HepG2 (cell line): ENCODE data around the gene GPBP1. TPM values are rescaled to one million over a fixed set of nuclear protein-coding genes. Genes with fewer than 3 reads are reported as not detected.

Experiments used
- ATAC-seq: fragments of 200-7000 bp; cut with Tn5 transposase; 3 replicates; pipeline ENCODE4 v1.9.1; 2020; ENCODE audit warnings: mild to moderate bottlenecking, moderate library complexity
- BruUV-seq: library from RNA; stranded (reverse); fragments of 400-500 nt; replicated peaks from 2 replicates; lab custom pipeline; 2021; lab: Mats Ljungman, UMichigan
- CTCF ChIA-PET: fragments of 300-600 bp; formaldehyde crosslinking; extraction: SDS; loops from one replicate; lab custom pipeline; 2021; ENCODE audit warnings: low total read pairs, inconsistent platforms, low intra/inter-chr PET ratio; lab: Yijun Ruan, JAX
- POLR2A ChIA-PET: fragments of 350-600 bp; sonication (Branson Sonifier 250); formaldehyde crosslinking; loops from one replicate; lab custom pipeline; 2020; ENCODE audit warnings: antibody characterized with exemption, inconsistent platforms; lab: Yijun Ruan, JAX
- DNase-seq: peaks from one replicate; pipeline ENCODE4 v3.0.0-alpha.2; 2015; ENCODE audit warnings: low spot score
- FAIRE-seq: peaks from 3 replicates; lab custom pipeline; 2011; peaks lifted over from hg19 to GRCh38; lab: Jason Lieb, UNC
- H2AFZ ChIP-seq: one replicate; pipeline ENCODE4 v1.6.1; 2011; ENCODE audit warnings: low read length, inconsistent platforms
- H3K27ac ChIP-seq: fragments of 300-600 bp; 3 replicates; pipeline ENCODE4 v1.8.0; 2011; ENCODE audit warnings: mixed run types, mild to moderate bottlenecking, mixed read lengths, low read length, inconsistent platforms; ENCODE audit not compliant: insufficient read depth; ENCODE audit errors: extremely low read length
- H3K27me3 ChIP-seq, 2 experiments: fragments of 200-600 bp in 1 of 2; 2 replicates in 1 of 2; 3 replicates in 1 of 2; pipeline versions ENCODE4 v1.6.0 to v1.8.0; 2011; ENCODE audit warnings: low read length in 2 of 2, mild to moderate bottlenecking in 2 of 2, moderate library complexity in 2 of 2, inconsistent platforms in 1 of 2; ENCODE audit not compliant: insufficient read depth in 2 of 2, control insufficient read depth in 1 of 2
- H3K36me3 ChIP-seq, 2 experiments: fragments of 200-600 bp in 1 of 2; replicated peaks in 1 of 2; 2 replicates in 1 of 2; 3 replicates in 1 of 2; pipeline versions ENCODE4 v1.5.1 to v1.8.0; 2011; ENCODE audit warnings: low read length in 2 of 2, inconsistent platforms in 1 of 2; ENCODE audit not compliant: insufficient read depth in 2 of 2, control insufficient read depth in 1 of 2
- H3K4me1 ChIP-seq: 2 replicates; pipeline ENCODE4 v1.5.1; 2012; ENCODE audit warnings: low read length, inconsistent platforms; ENCODE audit not compliant: insufficient read depth
- H3K4me2 ChIP-seq: 2 replicates; pipeline ENCODE4 v1.6.0; 2011; ENCODE audit warnings: low read depth, low read length, inconsistent platforms
- H3K4me3 ChIP-seq, 3 experiments: fragments of 200-600 bp in 1 of 3; sonication (generic), shearing (Covaris generic) in 1 of 3; replicated peaks in 1 of 3; 2 replicates each; pipeline ENCODE4 v1.5.1; 2011 to 2016; ENCODE audit warnings: low read length in 3 of 3, inconsistent platforms in 2 of 3, low read depth in 2 of 3, mild to moderate bottlenecking in 2 of 3, control low read depth in 1 of 3, mixed read lengths in 1 of 3; ENCODE audit not compliant: insufficient read depth in 1 of 3
- H3K79me2 ChIP-seq: one replicate; pipeline ENCODE4 v1.6.1; 2011; ENCODE audit warnings: low read length, inconsistent platforms; ENCODE audit not compliant: insufficient read depth
- H3K9ac ChIP-seq: 2 replicates; pipeline ENCODE4 v1.6.0; 2011; ENCODE audit warnings: mild to moderate bottlenecking, low read depth, low read length, inconsistent platforms; ENCODE audit not compliant: insufficient read depth
- H3K9me3 ChIP-seq: 2 replicates; pipeline ENCODE4 v1.5.1; 2012; ENCODE audit warnings: mild to moderate bottlenecking, low read length
- H4K20me1 ChIP-seq: 2 replicates; pipeline ENCODE4 v1.6.0; 2011; ENCODE audit warnings: inconsistent platforms, mild to moderate bottlenecking, low read length, moderate library complexity; ENCODE audit not compliant: insufficient read depth
- GRHL1 ChIP-seq: sonication (generic); formaldehyde crosslinking; conservative IDR thresholded peaks from 2 replicates; pipeline ENCODE4 v1.8.0; 2022; ENCODE audit warnings: missing genetic modification reagents
- HNRNPL ChIP-seq: fragments of 200-400 bp; formaldehyde crosslinking; IDR thresholded peaks from 2 replicates; pipeline ENCODE4 v1.6.1; 2017; ENCODE audit warnings: mild to moderate bottlenecking, low read depth, low read length
- LCORL ChIP-seq, 2 experiments: fragments of 450-650 bp in 1 of 2; sonication (generic) in 1 of 2; formaldehyde crosslinking in 1 of 2; IDR thresholded peaks; 2 replicates each; pipeline versions ENCODE4 v1.5.0 to v1.6.1; 2017 to 2020; ENCODE audit warnings: antibody characterized with exemption in 1 of 2, missing genetic modification reagents in 1 of 2
- MAFK ChIP-seq, 2 experiments: IDR thresholded peaks in 1 of 2; conservative IDR thresholded peaks in 1 of 2; 2 replicates each; pipeline ENCODE4 v1.6.1; 2011; ENCODE audit warnings: improper control_type of control experiment in 2 of 2, low read length in 2 of 2
- MYNN ChIP-seq: sonication (generic); formaldehyde crosslinking; IDR thresholded peaks from 2 replicates; pipeline ENCODE4 v1.4.0; 2020; ENCODE audit warnings: mild to moderate bottlenecking, low read depth, missing genetic modification reagents
- ZKSCAN1 ChIP-seq: fragments of 150-350 bp; IDR thresholded peaks from 2 replicates; pipeline ENCODE4 v1.6.1; 2014; ENCODE audit warnings: low read length
- ZNF773 ChIP-seq: sonication (generic); formaldehyde crosslinking; IDR thresholded peaks from 2 replicates; pipeline ENCODE4 v1.4.0; 2020; ENCODE audit warnings: missing genetic modification reagents, borderline replicate concordance
- WGBS: methylation state at CpG from one replicate; pipeline ENCODE4 v1.1.6; 2017; ENCODE audit warnings: low lambda C conversion rate; 5-methylcytosine and 5-hydroxymethylcytosine counted together
- in situ Hi-C: cut with HindIII; loops from 2 replicates; pipeline ENCODE4 v1.10.0; 2017; ENCODE audit warnings: low pct_unique_long_range_greater_than_20kb; ENCODE audit not compliant: extremely low pct_ligation_motif_present
- intact Hi-C: fragments of 100-400 bp; cut with micrococcal nuclease; formaldehyde crosslinking; loops from one replicate; pipeline ENCODE4 v1.10.0; 2022; ENCODE audit not compliant: unreplicated experiment
- polyA plus RNA-seq, 8 experiments: library from polyadenylated mRNA; depleted of rRNA in 3 of 8; stranded (reverse) in 7 of 8; unstranded in 1 of 8; fragments of >200 nt; fragmentation: Illumina TruSeq in 4 of 8; extraction: Trizol in 4 of 8; gene quantifications; 2 replicates each; pipeline versions ENCODE4 v1.2.1 to v1.2.3, GENCODE V29; 2011 to 2016; ENCODE audit warnings: low read depth in 4 of 8, missing spikeins in 1 of 8, mixed read lengths in 1 of 8; ENCODE audit not compliant: insufficient read depth in 1 of 8
- total RNA-seq, 5 experiments: library from RNA; depleted of rRNA; stranded (reverse); fragments of >200 nt; fragmentation: Illumina TruSeq; extraction: Trizol; gene quantifications; 2 replicates each; pipeline ENCODE4 v1.2.3, GENCODE V29; 2016; ENCODE audit warnings: low read depth in 1 of 5

Gene GPBP1
- total and polyA plus RNA-seq, 2 of the 13 experiments (the other 11 are each of a cell fraction or from before 2014, with no cell fraction given) = 27.1 to 72.2 TPM

- H3K79me2 ChIP-seq = peaks cover 92% of the 10 kb centered on the region
- H4K20me1 ChIP-seq = peaks cover 36% of the 10 kb centered on the region
- H3K27me3 ChIP-seq = no peaks in the 10 kb centered on the region
- H3K9ac ChIP-seq = no peak overlapping the region
- CTCF ChIA-PET = no interaction called here
- peaks cover 10 to 39% of the 10 kb centered on the region in 2 experiments for H3K36me3 ChIP-seq
- POLR2A ChIA-PET = no interaction called here
- no peak overlapping the region for H2AFZ ChIP-seq
- 90% methylated on average over 4 of the region's 4 CpGs for WGBS
- no peak overlapping the region for H3K4me3 ChIP-seq
- H3K4me2 ChIP-seq = no peak overlapping the region
- no peaks in the 10 kb centered on the region for H3K9me3 ChIP-seq
- no peak for DNase-seq
- in situ Hi-C loops = loop anchor here (10.0 kb wide), 1 partner anchor 311 kb away; the partner anchor contains the start of gene SETD9
- H3K4me1 ChIP-seq = peaks cover 15% of the 10 kb centered on the region; the same call in 1 of the 2 replicates
- ATAC-seq = no peak
- intact Hi-C loops = no loop called here
- no peak for TF ChIP-seq HNRNPL
- TF ChIP-seq MYNN (CRISPR knock-in tag) = no peak
- TF ChIP-seq ZNF773 = no peak
- peak in 1 of 2 experiments; percentile 35; a peak in 2 of 4 replicates for TF ChIP-seq MAFK (conservative IDR thresholded peaks at IDR 0.05 in 1 of 2, IDR thresholded peaks at IDR 0.05 in 1 of 2; ENCODE audit: low read length in 2 of 2)
- TF ChIP-seq, all 625 proteins: peak for 1
- FAIRE-seq = no peak
- no peak overlapping the region for H3K27ac ChIP-seq
- no TSS peak for BruUV-seq
Measured at GRCh38 chr5:57215629-57216195, 41.9 kb downstream of the GPBP1 start.

DNA sequence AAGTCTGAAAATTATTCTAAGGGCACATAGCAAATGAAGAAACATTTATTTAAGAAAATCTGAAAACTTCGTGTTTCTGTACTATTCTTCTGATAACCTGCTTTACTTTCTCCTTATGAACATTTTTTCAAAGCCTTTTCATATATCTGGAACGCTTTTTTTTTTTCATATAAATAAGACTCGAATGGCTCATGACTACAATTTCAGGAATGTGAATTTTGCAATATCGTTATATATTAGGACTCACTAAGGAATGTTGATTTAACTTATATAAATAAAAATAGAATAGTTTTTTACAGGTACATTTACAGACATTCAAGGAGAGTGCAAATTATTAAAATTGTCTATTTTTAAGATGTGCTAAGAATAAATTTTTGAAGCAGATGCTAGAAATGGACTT, 42.9 kb downstream of the GPBP1 start:
- no peaks in the 10 kb centered on the region for H3K9me3 ChIP-seq
- no peak overlapping the region for H3K4me3 ChIP-seq
- peaks cover 8 to 39% of the 10 kb centered on the region in 2 experiments for H3K36me3 ChIP-seq
- no peak for DNase-seq
- intact Hi-C loops = no loop called here
- 0 out of 2 replicates have a peak, but pooled peaks cover 12% of the 10 kb centered on the region for H3K4me1 ChIP-seq
- WGBS = 95% methylated on average over 4 of the region's 4 CpGs
- H3K9ac ChIP-seq = no peak overlapping the region
- no peak for FAIRE-seq
- H2AFZ ChIP-seq = no peak overlapping the region
- CTCF ChIA-PET = no interaction called here
- no peaks in the 10 kb centered on the region for H3K27me3 ChIP-seq
- H3K4me2 ChIP-seq = no peak overlapping the region
- no peak for ATAC-seq
- no peak overlapping the region for H3K27ac ChIP-seq
- peaks cover 37% of the 10 kb centered on the region for H4K20me1 ChIP-seq
- H3K79me2 ChIP-seq = peaks cover 92% of the 10 kb centered on the region
- POLR2A ChIA-PET = no interaction called here
- TF ChIP-seq ZKSCAN1 = no peak
- TF ChIP-seq GRHL1 (CRISPR knock-in tag) = no peak
- no peak for TF ChIP-seq LCORL (IDR thresholded peaks at IDR 0.05)
- no peak for TF ChIP-seq LCORL (CRISPR knock-in tag; IDR thresholded peaks at IDR 0.05)
- TF ChIP-seq, all 625 proteins: peak for 0
- BruUV-seq = no TSS peak
- in situ Hi-C loops = loop anchor here (10.0 kb wide), 1 partner anchor 312 kb away; the partner anchor contains the start of gene SETD9
